ENCODE results near the gene HIBADH. TPM values are rescaled to one million over a fixed set of nuclear protein-coding genes. Genes with fewer than 3 reads are reported as not detected.

The HIBADH gene
- total RNA-seq, 1 donor from 2014 or later, result 15.7 TPM

GRCh38 chr7:27476493-27476892 is 186.2 kb downstream of the HIBADH start:
- no peaks in the 10 kb centered on the region for H3K4me1 Mint-ChIP-seq
- no peak for DNase-seq (ENCODE audit: low read depth, low spot score)
- H3K4me3 Mint-ChIP-seq, result no peak overlapping the region
- H3K27me3 Mint-ChIP-seq (ENCODE audit: low read depth), result no peaks in the 10 kb centered on the region
- no peaks in the 10 kb centered on the region for H3K36me3 Mint-ChIP-seq (ENCODE audit: low read depth)
- no peak overlapping the region for H3K27ac Mint-ChIP-seq (ENCODE audit: unreplicated experiment)
- TF ChIP-seq CTCF (conservative IDR thresholded peaks at IDR 0.05), result no peak
- no peaks in the 10 kb centered on the region for H3K9me3 Mint-ChIP-seq

Other genes starting within 250 kb of the HIBADH start
- 44.4 and 47.1 TPM in 2 replicates for gene TAX1BP1, start 77.3 kb upstream of the HIBADH start, total RNA-seq

Measured in neural crest cell (in vitro differentiated cells).